Endothelial cell of hepatic sinusoid (primary cell): Measurements from ENCODE around the gene RPH3AL.
"Not testable (repeated sequence)": the region's sequence is repeated elsewhere in the genome, so short reads cannot be mapped to it uniquely, and the experiment has no call there.

Experiments used
- in situ Hi-C: cut with HindIII; loops from 2 replicates; pipeline ENCODE4 v1.10.0; 2017; ENCODE audit warnings: low sequenced_read_pairs

Gene RPH3AL

DNA sequence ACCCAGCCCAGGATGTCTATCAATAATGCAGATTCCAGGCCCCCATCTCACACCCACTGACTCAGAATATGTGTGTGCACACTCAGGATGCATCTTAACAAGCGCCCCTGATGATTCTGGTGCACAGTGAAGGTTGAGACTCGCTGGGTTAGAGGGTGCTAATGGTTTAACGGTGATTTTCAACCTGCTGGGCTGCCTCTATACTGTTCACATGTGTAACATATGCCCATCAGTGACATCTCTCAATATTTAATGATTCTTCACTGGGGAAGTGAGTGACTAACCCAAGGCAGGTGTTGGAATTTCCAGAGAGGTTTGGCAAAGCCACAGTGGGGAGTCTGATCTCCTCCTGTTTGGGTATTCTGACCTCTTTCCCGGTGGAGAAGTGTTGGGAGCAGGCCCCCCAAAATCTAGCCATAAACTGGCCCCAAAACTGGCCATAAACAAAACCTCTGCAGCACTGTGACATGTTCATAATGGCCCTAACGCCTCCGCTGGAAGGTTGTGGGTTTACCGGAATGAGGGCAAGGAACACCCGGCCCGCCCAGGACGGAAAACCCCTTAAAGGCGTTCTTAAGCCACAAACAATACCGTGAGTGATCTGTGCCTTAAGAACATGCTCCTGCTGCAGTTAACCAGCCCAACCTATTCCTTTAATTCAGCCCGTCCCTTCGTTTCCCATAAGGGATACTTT is 167.0 kb downstream of the RPH3AL start:
- in situ Hi-C loops: loop anchor here (5.0 kb wide), 2 partner anchors 38 to 82 kb away; no protein-coding TSS in a partner anchor

DNA sequence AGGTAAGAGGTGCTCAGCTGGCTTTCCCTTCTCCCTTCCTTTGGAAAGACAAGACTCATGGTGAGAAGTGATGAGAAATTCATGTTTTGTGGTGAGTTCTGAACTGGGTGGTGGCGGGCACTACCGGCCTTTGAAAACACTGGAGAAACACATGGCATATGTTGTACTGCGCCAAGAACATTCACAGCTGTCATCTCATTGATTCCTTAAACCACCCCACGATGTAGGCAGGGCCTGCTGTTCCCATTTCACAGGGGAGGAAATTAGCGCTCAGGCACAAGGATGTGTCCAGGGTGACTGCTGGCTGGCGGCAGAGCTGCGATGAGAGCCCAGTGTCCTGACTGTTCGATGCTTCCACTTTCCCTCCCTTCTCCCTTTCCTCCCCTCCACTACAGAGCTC is 169.6 kb downstream of the RPH3AL start:
- in situ Hi-C loops: no loop called here

DNA sequence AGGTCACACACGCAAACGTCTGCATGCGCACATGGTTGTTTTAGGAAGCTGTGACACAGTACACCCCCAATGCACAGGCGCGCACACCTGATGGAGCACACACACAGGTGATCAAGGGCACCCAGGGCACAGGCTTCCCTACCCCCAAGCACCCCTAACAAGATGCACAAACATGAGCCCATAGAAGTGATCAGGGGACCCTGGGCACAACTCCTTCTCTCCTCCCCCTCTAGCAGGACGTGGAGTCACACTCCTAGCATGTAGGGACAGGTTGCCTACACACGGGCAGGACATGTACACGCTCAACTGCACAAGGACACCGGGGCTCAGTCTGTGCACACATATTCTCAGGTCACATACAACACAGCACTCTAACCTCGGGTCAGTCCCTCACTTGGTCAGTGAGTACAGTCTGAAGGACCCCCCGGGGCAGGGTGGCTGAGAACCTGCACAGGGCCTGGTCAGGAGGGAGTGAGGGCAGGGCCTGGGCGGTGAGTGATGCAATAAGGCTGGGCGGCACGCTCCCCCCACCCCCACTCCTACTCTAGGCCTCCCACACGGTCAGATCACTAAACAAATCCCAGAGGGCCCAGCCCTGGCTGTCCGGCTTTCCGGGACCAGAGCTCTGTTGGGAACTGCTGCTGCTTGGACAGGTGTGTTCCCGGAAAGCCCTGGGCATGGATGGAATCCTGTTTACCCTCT is 170.4 kb downstream of the RPH3AL start:
- in situ Hi-C loops: no loop called here

GRCh38 chr17:181245-182049 is 171.2 kb downstream of the RPH3AL start, which contains the start of gene DOC2B:
TSS of gene DOC2B (minus strand) at chr17:181650. CDS start at chr17:181479, 171 bp downstream.
- in situ Hi-C loops: no loop called here

GRCh38 chr17:180381-181244 is 172.0 kb downstream of the RPH3AL start:
- in situ Hi-C loops: no loop called here

GRCh38 chr17:179781-180380 is 172.7 kb downstream of the RPH3AL start:
- in situ Hi-C loops: no loop called here

DNA sequence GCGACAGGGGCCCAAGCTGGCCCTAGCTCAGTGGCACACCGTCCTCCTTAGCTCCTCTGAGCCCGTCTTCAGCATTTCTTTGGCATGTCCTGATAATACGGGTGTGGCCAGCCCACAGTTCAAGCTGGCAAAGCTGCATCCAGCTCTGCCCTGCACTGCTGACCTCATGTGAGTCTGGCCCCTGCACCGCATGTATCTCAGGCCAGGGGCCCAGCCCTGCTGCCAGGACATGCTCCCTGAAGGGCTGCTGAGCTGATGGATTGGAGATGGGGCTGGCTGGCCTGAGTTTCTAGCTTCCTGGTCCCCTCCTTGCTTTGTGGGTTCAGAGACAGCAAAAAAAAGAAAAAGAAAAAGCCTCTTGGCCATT is 173.6 kb downstream of the RPH3AL start:
- in situ Hi-C loops: no loop called here

DNA sequence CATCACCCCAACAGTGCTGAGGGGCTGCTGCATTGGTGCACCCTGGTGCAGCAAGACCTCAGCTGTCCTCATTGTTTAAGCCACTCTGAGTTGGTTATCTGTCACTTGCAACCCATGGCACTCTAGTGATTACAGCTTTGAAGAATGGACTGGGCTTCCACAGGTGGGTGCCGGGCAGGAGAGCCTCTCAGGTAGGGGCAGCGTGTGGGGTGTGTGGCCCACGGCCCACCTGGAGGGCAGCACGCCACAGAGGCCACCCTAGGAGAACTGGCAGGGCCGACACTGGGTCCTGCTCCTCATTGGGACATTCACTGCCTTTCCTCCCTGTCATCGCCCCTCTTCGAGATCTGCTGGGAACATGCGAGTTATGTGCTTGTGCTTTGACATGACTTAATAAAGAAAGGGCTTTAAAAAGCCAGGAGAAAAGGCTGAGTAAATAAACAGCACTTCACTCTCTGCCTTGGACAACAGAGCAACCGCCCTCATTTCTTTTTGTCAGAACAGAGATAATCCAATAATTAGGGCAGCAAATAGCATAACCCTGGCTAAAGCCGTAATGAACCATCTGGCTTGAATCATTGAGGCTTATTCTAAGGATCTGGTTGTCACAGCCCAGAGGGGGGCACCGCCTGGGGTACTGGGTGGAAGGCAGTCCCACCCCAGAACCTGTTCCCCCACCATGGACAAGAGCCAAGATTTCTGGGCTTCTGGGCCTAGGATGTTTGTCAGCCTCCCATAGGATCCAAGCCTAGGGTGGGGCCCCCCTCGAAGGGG is 174.1 kb downstream of the RPH3AL start:
- in situ Hi-C loops: no loop called here

DNA sequence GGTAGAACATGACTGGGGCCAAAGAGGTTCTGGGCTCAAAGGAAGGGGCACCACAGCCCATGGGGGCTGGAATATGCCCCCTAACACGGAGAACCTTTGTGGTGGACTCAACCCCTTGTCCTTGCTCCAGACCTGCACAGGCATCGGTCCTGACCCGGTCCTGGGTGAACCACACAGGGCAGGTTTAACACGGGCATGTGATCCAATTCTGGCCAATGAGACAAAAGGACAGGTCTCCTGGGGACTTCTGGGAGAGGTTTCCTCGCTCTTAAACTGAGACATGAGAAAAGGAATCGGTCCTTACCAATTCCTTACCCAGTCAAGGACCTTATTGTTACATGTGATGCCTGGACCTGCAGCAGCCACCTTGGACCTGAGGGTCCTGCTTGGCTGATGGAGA is 174.8 kb downstream of the RPH3AL start:
- in situ Hi-C loops: no loop called here

DNA sequence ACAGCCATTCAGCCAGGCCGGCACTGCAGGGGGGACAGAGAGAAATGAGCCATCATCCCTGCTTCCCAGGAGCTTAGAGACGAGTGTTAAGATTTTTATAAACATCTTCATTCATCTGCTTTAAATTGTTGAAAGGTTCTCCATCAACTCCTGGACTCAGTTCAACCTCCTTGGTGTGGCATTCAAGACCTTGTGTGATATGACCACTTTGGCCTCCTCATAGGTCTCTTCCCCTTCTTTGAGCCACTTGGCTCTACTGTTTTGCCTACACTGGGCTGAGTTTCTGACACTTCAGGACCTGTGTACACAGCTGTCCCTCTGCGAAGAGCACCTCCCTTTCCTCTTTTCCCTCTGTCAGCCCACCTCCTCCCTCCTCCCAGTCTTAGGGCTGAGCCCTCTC is 175.5 kb downstream of the RPH3AL start:
- in situ Hi-C loops: no loop called here

- in situ Hi-C loops: no loop called here
Observed at GRCh38 chr17:173166-173911, 179.3 kb downstream of the RPH3AL start.

DNA sequence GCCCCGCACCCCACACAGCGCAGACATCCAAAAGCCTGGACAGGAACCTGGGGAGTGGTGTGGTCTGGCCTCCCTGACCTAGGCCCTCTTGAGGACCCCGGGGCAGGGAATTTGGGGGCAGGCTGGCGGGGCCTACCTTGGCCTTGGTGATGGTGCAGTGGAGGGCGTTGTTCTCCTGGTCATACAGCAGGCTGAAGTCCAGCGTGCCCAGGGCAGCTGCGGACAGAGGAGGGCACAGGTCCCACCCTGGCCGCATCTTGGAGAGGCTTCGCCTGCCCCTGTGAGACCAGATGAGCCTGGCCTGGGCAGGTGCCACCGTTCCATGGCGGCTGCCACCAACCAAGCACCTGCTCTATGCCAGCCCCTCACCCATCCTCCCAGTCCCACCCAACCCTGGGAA is 180.2 kb downstream of the RPH3AL start:
- in situ Hi-C loops: no loop called here

DNA sequence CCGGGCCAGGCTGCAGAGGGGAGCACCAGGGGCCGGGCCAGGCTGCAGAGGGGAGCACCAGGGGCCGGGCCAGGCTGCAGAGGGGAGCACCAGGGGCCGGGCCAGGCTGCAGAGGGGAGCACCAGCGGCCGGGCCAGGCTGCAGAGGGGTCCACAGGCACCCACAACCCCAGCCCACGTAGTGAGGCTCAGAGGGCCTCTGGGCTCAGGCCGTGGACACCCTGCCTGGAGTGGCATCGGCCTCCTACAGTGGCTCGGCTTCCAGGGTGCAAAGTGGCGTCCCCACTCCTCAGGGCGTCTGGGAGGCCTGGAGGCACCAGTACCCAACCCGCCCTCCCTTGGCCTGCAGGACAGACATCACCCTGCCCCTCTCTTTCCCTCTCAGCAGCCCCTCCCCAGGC is 180.7 kb downstream of the RPH3AL start:
- in situ Hi-C loops: no loop called here

DNA sequence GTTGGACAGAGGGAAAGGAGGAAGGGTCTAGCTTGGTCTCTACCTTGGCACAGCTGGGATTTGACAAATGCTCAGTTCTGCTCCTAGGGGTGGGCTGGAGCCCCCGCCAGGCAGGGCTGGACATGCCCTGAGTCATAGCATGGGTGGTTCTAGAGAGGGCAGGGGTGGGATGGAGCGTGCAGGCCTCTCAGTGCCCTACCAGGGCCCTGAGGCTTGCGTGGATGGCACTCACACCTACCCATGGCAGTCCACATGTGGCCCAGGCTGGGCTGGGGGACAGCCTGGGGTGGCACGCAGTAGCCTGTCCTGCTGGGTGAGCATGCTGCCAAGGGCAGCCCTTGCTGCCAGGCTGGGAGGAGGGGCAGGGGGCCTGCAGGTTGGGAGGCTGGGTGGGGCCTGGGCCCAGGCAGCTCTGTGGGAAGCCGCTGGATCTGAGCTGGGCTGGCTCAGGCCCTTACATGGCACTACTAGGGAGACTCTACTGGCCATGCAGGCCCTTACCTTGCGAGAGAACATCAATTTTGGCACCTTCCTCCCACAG is 182.4 kb downstream of the RPH3AL start:
- in situ Hi-C loops: no loop called here

GRCh38 chr17:168614-169013 is 184.0 kb downstream of the RPH3AL start:
- in situ Hi-C loops: not testable (repeated sequence)

- in situ Hi-C loops: no loop called here
Observed at GRCh38 chr17:165939-166338, 186.7 kb downstream of the RPH3AL start.

DNA sequence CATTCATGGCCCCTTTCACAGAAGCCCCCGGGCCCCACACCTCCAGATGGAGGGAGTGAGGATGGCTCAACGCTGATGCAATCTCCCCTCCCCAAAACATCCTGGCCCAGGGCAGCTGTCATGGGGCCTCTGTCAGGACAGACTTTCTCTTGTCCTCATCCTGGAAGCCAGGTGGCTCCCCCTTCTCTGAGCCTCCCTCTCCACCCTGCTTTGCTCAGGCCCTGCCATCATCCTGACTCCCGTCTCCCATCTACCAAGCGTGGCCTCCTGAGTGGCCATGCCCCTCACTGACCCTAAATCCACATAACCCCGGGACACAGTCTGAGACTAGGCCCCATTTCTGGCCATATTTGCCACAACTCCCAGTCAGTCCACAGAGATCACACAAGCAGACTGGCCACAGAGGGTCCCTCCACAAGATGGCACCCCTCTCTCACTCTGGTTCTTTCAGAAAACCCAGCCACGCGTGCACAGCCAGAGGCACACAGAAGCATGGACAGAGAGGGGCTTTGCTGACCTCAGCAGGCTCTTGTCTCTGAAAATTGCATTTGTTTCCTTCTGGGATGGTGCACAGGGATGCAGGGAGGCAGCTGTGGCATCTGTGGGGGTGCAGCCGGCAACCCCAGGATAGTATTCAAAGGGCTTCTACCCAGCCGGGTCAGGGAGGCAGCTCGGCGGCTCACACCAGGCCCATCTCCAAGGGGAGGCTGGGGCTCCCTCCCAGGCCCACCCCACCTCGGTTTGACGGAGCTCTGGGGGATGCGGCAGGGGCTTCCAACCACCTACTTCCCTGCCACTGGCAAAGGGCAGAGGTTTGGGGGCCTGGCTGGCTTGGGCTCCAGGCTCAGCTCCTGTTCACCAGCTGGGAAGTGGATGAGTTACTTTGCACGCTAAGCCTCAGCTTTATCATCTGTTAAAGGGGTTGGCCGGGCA is 188.0 kb downstream of the RPH3AL start:
- in situ Hi-C loops: no loop called here
